Transverse colon (tissue), 3 donors: ENCODE results near the gene ZNF43.

ENCODE experiments used
- CTCF ChIP-seq, 5 experiments: fragments of 200-600 bp in 3 of 5; fragments of 450-650 bp in 2 of 5; sonication (generic) in 3 of 5; IDR thresholded peaks; 1 replicate in 2 of 5; 2 replicates in 3 of 5; pipeline ENCODE4 v1.5.1; 2016 to 2017; ENCODE audit warnings: antibody characterized with exemption in 5 of 5, inconsistent platforms in 3 of 5, mild to moderate bottlenecking in 2 of 5, moderate library complexity in 1 of 5
- EP300 ChIP-seq: sonication (generic); formaldehyde crosslinking; IDR thresholded peaks from one replicate; pipeline ENCODE4 v1.6.1; 2017; ENCODE audit warnings: antibody characterized with exemption, low read depth
- POLR2A ChIP-seq: fragments of 450-650 bp; IDR thresholded peaks from one replicate; pipeline ENCODE4 v1.6.1; 2016; ENCODE audit warnings: antibody characterized with exemption, mild to moderate bottlenecking, moderate library complexity

- TF ChIP-seq CTCF (IDR thresholded peaks at IDR 0.05) (no peak), POLR2A (no peak), EP300 (no peak)
These were observed 12.7 kb upstream of the ZNF43 start for GRCh38 chr19:21848706-21849105.
